NB4 (cell line): Measurements from ENCODE around the gene RBM18.

Experiments
- MYC ChIP-seq: IDR thresholded peaks from 2 replicates; pipeline ENCODE4 v1.6.1; 2011; ENCODE audit warnings: low read depth, low read length
- TF ChIP-seq, protein P1 (sequence below): IDR thresholded peaks from one replicate; pipeline ENCODE4 v1.5.1; 2012; ENCODE audit warnings: low read depth, low read length

DNA sequence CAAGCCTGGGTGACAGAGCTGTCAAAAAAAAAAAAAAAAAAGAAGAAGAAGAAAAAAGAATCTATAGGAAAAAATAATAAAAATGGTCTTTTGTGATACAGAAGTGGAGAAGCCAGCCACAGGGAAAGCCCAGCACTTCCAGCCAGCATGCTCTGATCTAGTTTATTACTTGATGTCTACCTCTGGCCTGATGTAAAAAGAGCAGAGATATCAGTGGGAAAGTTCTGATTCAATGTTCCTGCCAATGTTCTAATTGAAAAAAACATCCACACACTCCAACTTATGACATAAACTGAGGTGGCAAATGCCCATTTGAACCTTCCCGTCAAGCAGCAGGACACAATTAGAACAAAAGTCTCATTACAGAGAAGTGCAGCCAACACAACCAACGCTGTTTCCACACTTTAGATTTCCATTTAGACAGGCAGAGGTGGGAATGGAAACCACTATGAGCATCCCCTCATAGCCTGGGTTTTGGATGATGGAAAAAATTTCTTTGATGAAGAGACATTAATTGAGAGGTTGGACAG, 5.7 kb downstream of the RBM18 start:
- TF ChIP-seq, protein P1, sequence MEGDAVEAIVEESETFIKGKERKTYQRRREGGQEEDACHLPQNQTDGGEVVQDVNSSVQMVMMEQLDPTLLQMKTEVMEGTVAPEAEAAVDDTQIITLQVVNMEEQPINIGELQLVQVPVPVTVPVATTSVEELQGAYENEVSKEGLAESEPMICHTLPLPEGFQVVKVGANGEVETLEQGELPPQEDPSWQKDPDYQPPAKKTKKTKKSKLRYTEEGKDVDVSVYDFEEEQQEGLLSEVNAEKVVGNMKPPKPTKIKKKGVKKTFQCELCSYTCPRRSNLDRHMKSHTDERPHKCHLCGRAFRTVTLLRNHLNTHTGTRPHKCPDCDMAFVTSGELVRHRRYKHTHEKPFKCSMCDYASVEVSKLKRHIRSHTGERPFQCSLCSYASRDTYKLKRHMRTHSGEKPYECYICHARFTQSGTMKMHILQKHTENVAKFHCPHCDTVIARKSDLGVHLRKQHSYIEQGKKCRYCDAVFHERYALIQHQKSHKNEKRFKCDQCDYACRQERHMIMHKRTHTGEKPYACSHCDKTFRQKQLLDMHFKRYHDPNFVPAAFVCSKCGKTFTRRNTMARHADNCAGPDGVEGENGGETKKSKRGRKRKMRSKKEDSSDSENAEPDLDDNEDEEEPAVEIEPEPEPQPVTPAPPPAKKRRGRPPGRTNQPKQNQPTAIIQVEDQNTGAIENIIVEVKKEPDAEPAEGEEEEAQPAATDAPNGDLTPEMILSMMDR, result no peak
- TF ChIP-seq MYC, result no peak
